HL-60/S4 treated with retinoic acid at 250 ng/mL for 4 days and 3 days (cell line): ENCODE data around the gene KRABD2.
"Not testable (repeated sequence)": the region's sequence is repeated elsewhere in the genome, so short reads cannot be mapped to it uniquely, and the experiment has no call there.

Experiments used
- in situ Hi-C: fragments of 300-500 bp; cut with MboI; formaldehyde crosslinking; loops from 2 replicates; pipeline ENCODE4 v1.7.0; 2022; ENCODE audit warnings: low sequenced_read_pairs

The KRABD2 gene

GRCh38 chr17:8393470-8394231 lies 17.1 kb upstream of the KRABD2 start:
- in situ Hi-C loops: no loop called here

GRCh38 chr17:8392674-8393469 lies 16.4 kb upstream of the KRABD2 start:
- in situ Hi-C loops: no loop called here

DNA sequence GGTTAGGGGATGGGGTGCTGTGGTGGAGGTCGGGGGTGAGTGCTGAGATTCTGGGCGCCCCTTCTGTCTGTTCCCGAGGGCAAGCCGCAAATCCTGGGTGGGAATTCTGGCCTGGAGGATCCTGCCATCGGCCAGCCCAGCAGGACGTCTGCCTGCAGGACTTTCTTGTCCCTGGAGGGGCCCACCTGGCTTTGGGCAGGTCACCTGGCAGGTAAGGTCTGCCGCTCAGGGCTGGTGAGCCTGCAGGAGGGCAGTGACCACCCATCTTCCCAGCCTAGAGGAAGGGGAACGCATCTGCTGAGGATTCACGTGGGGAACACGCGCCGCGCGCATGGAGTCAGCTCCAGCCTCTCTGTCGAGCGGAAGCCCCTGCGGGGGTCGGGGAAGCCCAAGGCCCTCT lies 15.8 kb upstream of the KRABD2 start:
- in situ Hi-C loops: no loop called here

GRCh38 chr17:8391711-8392110 lies 15.2 kb upstream of the KRABD2 start:
- in situ Hi-C loops: no loop called here

GRCh38 chr17:8387914-8388651 lies 11.6 kb upstream of the KRABD2 start:
- in situ Hi-C loops: no loop called here

DNA sequence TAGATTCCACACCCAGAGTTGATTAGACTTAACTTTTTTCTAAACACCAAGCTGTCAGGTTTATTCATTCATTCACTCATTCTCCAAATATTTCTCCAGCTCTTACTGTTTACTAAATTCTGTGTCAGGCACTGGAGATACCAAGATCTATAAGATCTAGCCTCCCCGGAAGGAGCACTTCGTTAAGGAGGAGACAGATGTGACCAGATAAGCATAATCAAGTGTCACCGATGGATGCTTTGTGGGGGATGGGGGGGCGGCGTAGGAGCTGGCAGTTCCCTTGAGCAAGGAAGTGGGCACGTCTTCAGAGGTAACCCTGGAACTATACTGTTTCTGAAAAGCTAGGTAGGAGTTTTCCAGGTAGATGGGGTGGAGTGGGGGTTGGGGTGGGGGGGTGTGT lies 10.3 kb upstream of the KRABD2 start:
- in situ Hi-C loops: no loop called here

- in situ Hi-C loops: no loop called here
Measured at GRCh38 chr17:8384801-8385378, 8.4 kb upstream of the KRABD2 start.

GRCh38 chr17:8383143-8383822 lies 6.8 kb upstream of the KRABD2 start, which contains the start of gene RPL26:
RPL26 (minus strand) TSS chr17:8383193; CDS start chr17:8382310, 883 bp downstream.
- in situ Hi-C loops: no loop called here

GRCh38 chr17:8382880-8383142 lies 6.3 kb upstream of the KRABD2 start:
- in situ Hi-C loops: no loop called here

DNA sequence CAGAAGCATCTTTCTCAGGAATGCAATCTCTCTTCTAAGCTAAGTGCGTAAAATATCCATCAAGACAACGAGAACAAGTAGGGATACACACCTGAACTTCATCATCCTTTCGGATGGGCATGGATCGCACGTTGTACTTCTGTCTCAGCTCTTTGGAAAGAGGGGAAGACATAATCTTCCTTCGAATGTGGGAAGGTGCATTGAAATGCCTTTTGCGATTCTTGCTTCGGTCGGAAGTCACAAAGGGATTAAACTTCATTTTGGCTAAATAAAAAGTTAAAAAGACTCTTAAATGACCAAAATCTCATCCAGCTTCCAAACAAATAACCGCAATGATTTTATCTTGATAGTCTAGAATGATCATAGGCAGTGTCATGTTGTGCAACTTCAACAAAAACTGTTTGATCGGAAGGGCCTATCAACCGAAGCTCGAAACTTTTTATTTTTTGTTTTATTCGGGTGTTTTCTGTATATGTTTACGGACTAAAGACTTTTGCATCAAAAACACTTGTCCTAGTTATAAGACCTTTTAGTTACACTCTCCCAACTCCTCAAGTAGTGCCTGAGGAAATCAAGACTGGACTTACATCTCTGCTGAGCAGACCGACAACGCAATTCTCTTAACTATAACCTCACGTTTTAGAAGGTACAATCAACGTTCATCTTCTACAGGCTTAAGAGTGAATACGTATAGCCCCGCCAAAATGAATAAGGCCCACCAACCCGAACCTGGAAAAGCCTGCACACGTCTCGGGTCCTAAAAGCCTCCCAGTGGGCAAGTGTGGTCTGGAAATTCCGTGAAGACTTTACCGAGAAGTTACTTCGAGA lies 5.8 kb upstream of the KRABD2 start:
- in situ Hi-C loops: no loop called here

DNA sequence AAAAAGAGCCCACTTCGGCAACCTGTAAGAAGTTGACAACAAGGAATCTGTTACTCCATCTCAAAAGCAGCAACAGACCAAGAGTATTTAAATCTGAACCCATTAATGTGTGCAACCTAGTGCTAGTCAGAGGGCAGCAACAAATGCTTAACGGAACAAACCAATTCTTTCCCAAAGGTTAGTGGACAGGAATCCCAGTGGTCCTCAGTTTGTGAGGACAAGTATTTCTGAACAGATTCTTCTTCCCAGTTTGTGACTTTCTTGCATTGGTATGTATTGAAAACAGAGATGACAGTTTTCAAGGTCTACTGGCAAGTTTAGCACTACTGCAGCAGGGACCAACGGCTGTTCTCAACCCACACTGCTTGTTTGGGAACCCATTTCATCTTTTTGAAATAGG lies 3.5 kb upstream of the KRABD2 start:
- in situ Hi-C loops: no loop called here

- in situ Hi-C loops: not testable (repeated sequence)
Measured at GRCh38 chr17:8378117-8378516, 1.6 kb upstream of the KRABD2 start.

- in situ Hi-C loops: no loop called here
Measured at GRCh38 chr17:8377422-8377821, 918 bp upstream of the KRABD2 start.

DNA sequence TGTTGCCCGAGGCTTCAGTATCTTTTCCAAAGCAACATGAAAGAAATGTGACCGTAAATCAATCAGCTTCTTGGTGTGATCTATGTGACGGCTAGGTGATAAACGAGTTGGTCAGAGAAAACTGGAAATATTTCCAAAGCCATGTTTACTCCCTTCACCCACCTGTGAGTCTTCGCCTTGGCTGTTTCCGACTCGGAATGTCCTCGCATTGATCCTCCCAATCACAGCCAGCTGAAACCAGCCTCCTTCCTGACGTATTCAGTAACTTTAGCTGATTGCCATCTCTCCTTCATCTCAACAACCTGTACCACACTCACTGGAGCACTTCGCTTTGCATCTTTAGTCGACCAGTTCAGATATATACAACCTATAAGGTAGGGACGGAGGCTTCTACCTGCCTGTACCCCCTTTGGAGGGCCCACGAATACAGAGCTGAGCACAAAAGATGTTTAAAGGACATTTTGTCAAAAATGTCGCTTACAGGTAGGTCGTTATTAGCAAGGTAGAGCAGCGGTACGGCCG lies 705 bp downstream of the KRABD2 start:
- in situ Hi-C loops: no loop called here

DNA sequence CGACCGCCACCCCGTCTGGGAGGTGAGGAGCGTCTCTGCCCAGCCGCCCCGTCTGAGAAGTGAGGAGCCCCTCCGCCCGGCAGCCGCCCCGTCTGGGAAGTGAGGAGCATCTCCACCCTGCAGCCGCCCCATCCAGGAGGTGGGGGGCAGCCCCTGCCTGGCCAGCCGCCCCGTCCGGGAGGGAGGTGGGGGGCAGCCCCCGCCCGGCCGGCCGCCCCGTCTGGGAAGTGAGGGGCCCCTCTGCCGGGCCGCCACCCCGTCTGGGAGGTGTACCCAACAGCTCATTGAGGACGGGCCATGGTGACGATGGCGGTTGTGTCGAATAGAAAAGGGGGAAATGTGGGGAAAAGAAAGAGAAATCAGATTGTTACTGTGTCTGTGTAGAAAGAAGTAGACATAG lies 2.6 kb downstream of the KRABD2 start:
- in situ Hi-C loops: not testable (repeated sequence)

GRCh38 chr17:8372422-8372821 lies 4.1 kb downstream of the KRABD2 start:
- in situ Hi-C loops: no loop called here

GRCh38 chr17:8371786-8372185 lies 4.7 kb downstream of the KRABD2 start:
- in situ Hi-C loops: no loop called here

DNA sequence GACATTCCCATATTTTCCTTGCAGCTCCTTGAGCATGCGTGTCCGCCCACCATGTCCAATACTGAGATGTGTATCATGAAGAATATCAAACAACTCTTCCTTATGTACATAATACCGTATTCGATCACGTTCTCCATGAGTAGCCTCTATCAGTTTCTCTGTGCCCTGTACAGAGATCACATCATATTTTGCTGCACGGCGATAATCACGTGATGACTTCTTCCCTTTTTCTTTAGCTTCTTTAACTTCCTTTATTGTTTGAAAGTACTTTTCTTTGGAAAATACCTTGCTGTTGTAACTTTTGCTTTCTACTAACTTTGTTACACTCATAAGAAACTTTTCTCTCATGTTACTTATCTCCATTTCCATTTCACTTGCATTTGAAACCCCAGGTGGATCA lies 6.6 kb downstream of the KRABD2 start:
- in situ Hi-C loops: no loop called here

- in situ Hi-C loops: no loop called here
Measured at GRCh38 chr17:8368193-8368592, 8.3 kb downstream of the KRABD2 start.

- in situ Hi-C loops: no loop called here
Measured at GRCh38 chr17:8366231-8366630, 10.3 kb downstream of the KRABD2 start.
